GM10248 (cell line): ENCODE data around the gene ZNF646.

Experiments used
- CTCF ChIA-PET: fragments of 300-600 bp; sonication (Branson Sonifier 250); formaldehyde crosslinking; extraction: SDS; loops from one replicate; lab custom pipeline; 2021; ENCODE audit warnings: antibody characterized with exemption; lab: Yijun Ruan, JAX
- POLR2A ChIA-PET: fragments of 350-650 bp; sonication (Branson Sonifier 250); formaldehyde crosslinking; extraction: SDS; loops from one replicate; lab custom pipeline; 2020; ENCODE audit warnings: antibody characterized with exemption; lab: Yijun Ruan, JAX
- DNase-seq: peaks from one replicate; pipeline ENCODE4 v3.0.0; 2012; ENCODE audit errors: extremely low spot score
- CTCF ChIP-seq: IDR thresholded peaks from 2 replicates; pipeline ENCODE4 v1.5.1; 2012; ENCODE audit warnings: mild to moderate bottlenecking, low read depth; ENCODE audit errors: extremely low read depth, missing control alignments, control extremely low read depth

ZNF646 gene

GRCh38 chr16:31081428-31082351 lies 7.5 kb downstream of the ZNF646 start:
- POLR2A ChIA-PET: no interaction called here
- CTCF ChIA-PET: no interaction called here
- DNase-seq: no peak
- no peak for TF ChIP-seq CTCF

DNA sequence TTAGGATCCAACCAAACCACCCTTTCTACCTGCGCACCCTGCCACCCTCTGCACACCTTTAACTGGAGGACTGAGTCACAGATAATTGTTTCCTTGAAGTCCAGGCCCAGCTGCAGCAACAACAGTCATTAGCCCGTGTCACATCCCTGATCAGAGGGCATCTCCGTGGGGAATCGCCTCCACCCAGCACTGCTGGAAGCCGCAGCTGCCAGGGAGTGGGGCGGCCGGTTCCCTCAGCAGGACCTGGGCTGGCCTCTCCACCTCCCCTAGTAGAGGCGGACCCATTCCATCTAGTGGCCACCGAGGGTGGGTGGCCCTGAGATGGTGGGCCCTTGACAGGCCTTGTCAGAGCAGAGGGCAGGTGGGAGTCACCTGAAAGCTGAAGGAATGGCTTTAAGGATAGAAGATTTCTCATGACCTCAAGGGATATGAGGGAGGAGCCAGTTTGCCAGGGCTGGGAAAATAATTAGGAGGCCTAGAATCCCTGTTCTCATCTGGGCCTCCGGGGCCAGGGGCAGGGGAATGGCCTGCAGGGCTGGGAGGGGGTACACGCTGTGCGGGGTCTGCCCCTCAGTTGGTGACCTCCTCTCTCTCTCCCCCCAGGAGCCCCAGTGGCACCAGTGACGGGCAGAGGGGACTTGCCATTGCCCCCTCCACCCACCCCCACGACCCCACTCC lies 8.3 kb downstream of the ZNF646 start:
- ChIA-PET POLR2A (no interaction called here), CTCF (no interaction called here)
- DNase-seq: no peak
- TF ChIP-seq CTCF: no peak

DNA sequence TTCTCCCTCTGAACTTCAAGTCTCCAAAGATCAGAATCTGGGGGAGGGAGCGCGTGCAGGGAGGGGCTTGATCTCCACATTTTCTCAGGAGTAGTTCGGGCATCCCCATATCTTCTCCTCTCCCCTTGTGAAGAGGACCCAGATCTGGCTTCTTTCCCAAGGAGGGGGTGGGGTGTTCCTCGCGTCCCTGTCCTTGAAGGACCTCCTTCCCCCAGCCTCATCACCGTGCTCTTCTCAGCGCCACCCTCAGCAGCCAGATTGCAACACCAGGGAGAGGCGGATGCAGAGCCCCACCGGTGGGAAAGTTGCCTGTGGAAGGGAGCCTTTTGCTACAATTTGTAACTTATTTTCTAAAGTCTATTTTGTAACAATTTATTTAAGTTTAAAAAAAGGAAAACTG lies 8.9 kb downstream of the ZNF646 start:
- TF ChIP-seq CTCF: no peak
- DNase-seq: no peak
- CTCF ChIA-PET: no interaction called here
- POLR2A ChIA-PET: no interaction called here

GRCh38 chr16:31083556-31083955 lies 9.3 kb downstream of the ZNF646 start:
- DNase-seq: no peak
- ChIA-PET CTCF (interaction anchor here (1.1 kb wide), 1 partner anchor 17 kb away, joined by 3 read pairs; no protein-coding TSS in a partner anchor), POLR2A (interaction anchor here (1.2 kb wide), 1 partner anchor 34 kb away, joined by 5 read pairs; the partner anchor contains the start of gene KAT8)
- no peak for TF ChIP-seq CTCF

GRCh38 chr16:31083981-31084380 lies 9.8 kb downstream of the ZNF646 start:
- ChIA-PET POLR2A (interaction anchor here (0.6 to 1.2 kb wide), 2 partner anchors 33 to 34 kb away, joined by 3 to 5 read pairs; partner anchors contain the start of gene KAT8), CTCF (interaction anchor here (1.1 to 1.5 kb wide), 2 partner anchors 16 to 142 kb away, joined by 3 read pairs; no protein-coding TSS in a partner anchor)
- DNase-seq: no peak
- TF ChIP-seq CTCF: no peak

DNA sequence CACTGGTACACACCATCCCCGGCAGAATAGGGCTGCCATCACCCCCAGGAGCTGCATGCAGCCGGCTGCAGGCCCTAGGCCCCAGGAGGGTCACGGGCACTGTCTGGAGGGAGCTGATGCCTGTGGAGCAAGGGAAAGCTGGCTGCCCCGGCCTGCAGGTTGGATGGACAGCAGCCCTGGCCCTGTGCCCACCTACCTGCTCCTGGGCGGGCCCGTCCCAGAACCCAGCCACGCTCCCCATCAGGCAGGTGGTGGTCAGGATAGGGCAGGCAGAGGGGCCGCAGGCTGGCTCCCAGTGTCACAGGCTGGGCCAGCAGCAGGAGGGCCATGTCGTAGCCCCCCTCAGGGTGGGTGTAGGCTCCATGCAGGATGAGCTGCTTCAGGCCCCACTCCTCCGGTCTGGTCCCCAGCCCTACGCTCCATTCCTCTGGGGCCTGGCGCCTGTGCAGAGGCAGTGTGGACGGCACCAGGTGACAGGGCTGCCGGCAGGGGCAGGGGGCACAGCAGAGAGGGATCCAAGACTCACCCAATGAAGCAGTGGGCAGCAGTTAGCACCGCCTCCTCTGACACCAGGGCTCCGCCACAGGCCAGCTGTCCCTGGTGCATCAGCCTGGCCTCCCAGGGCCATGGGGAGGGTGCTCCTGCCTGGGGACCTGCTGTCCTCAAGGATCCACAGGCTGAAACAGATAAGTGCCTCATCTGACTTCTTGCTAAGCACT lies 10.5 kb downstream of the ZNF646 start:
- CTCF ChIA-PET: interaction anchor here (1.1 to 1.5 kb wide), 2 partner anchors 15 to 143 kb away, joined by 3 read pairs; no protein-coding TSS in a partner anchor

More for the DNA sequence above, 10.5 kb downstream of the ZNF646 start:
- POLR2A ChIA-PET: interaction anchor here (0.6 to 1.2 kb wide), 3 partner anchors 33 to 334 kb away, joined by 3 to 5 read pairs (median 5); partner anchors contain the start of gene KAT8
- no peak for TF ChIP-seq CTCF
- DNase-seq: no peak
